Ishikawa (cell line): Measurements from ENCODE around the gene ADGRG3.

Source experiments
- CEBPB ChIP-seq: IDR thresholded peaks from 2 replicates; pipeline ENCODE4 v1.6.1; 2012
- CREB1 ChIP-seq: IDR thresholded peaks from 2 replicates; pipeline ENCODE4 v1.6.1; 2012; ENCODE audit warnings: low read depth
- EGR1 ChIP-seq: IDR thresholded peaks from 2 replicates; pipeline ENCODE4 v1.6.1; 2012
- EP300 ChIP-seq: IDR thresholded peaks from 2 replicates; pipeline ENCODE4 v1.6.1; 2012; ENCODE audit warnings: borderline replicate concordance
- FOXM1 ChIP-seq: IDR thresholded peaks from 2 replicates; pipeline ENCODE4 v1.6.1; 2012; ENCODE audit warnings: low read depth, borderline replicate concordance
- MAX ChIP-seq: IDR thresholded peaks from 2 replicates; pipeline ENCODE4 v1.6.1; 2012
- NFIC ChIP-seq: IDR thresholded peaks from 2 replicates; pipeline ENCODE4 v1.6.1; 2012
- RAD21 ChIP-seq: IDR thresholded peaks from 2 replicates; pipeline ENCODE4 v1.6.1; 2012; ENCODE audit warnings: low read depth
- REST ChIP-seq: IDR thresholded peaks from 2 replicates; pipeline ENCODE4 v1.6.1; 2012; ENCODE audit warnings: low read depth, mild to moderate bottlenecking
- TAF1 ChIP-seq: IDR thresholded peaks from 2 replicates; pipeline ENCODE4 v1.6.1; 2012; ENCODE audit warnings: low read depth, mild to moderate bottlenecking
- TCF12 ChIP-seq: IDR thresholded peaks from 2 replicates; pipeline ENCODE4 v1.6.1; 2012; ENCODE audit warnings: low read depth
- TEAD4 ChIP-seq: IDR thresholded peaks from 2 replicates; pipeline ENCODE4 v1.6.1; 2012
- USF1 ChIP-seq: IDR thresholded peaks from 2 replicates; pipeline ENCODE4 v1.6.1; 2012
- YY1 ChIP-seq: IDR thresholded peaks from 2 replicates; pipeline ENCODE4 v1.6.1; 2012; ENCODE audit warnings: low read depth
- ZBTB7A ChIP-seq: IDR thresholded peaks from 2 replicates; pipeline ENCODE4 v1.6.1; 2012; ENCODE audit warnings: low read depth

Gene ADGRG3

GRCh38 chr16:57682809-57683635 lies 14.9 kb downstream of the ADGRG3 start:
- TF ChIP-seq RAD21 (no peak), FOXM1 (no peak), CEBPB (no peak), EP300 (no peak), REST (no peak), NFIC (no peak), TEAD4 (no peak)

- TF ChIP-seq TEAD4 (no peak), NFIC (no peak), EP300 (no peak), ZBTB7A (no peak), USF1 (no peak), TAF1 (no peak), RAD21 (no peak), TCF12 (no peak), EGR1 (no peak), REST (no peak), CEBPB (no peak), CREB1 (no peak), MAX (no peak), FOXM1 (no peak), YY1 (no peak)
These were observed 15.8 kb downstream of the ADGRG3 start for GRCh38 chr16:57683636-57684545.

- TF ChIP-seq ZBTB7A (no peak), FOXM1 (no peak), EGR1 (no peak), NFIC (no peak), YY1 (no peak), CEBPB (no peak), EP300 (no peak), USF1 (no peak), CREB1 (no peak), RAD21 (no peak), TCF12 (no peak), REST (no peak)
These were observed 16.7 kb downstream of the ADGRG3 start for GRCh38 chr16:57684626-57685358.

- TF ChIP-seq CEBPB, result no peak
- no peak for TF ChIP-seq TAF1
- no peak for TF ChIP-seq MAX
- TF ChIP-seq NFIC, result no peak
- TF ChIP-seq TEAD4, result no peak
- TF ChIP-seq ZBTB7A, result no peak
- TF ChIP-seq CREB1, result no peak
- TF ChIP-seq YY1, result no peak
- no peak for TF ChIP-seq EP300
- no peak for TF ChIP-seq EGR1
- no peak for TF ChIP-seq FOXM1
- TF ChIP-seq RAD21, result no peak
- TF ChIP-seq TCF12, result no peak
- TF ChIP-seq USF1, result no peak
- TF ChIP-seq REST, result no peak
These were observed 17.5 kb downstream of the ADGRG3 start for GRCh38 chr16:57685633-57686032.
